ENCODE measurements around the gene CXCL14.

CXCL14 gene

DNA sequence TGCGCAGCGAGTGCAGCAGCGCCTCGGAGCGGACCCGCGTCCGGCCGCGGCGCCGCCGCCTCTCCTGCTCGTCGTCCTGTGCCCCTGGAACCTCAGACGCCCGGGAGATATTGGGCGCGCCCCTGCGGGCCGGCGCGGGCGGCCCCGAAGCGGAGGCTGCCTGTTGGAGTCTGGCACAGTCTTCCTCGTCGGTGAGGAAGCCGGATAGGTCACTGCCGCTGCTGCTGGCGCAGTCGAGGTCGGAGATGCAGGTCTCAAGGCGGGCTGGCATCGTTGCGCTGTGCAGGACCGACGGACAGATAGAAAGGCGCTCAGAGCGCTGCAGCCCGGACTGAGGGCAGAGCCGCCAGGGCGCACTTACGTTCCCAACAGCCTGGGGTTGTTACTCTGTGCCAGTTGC lies 43.4 kb downstream of the CXCL14 start:
- H3F3A ChIP-seq (ENCODE audit: control insufficient read depth, insufficient read depth), result no peaks in the 10 kb centered on the region
- peaks cover 10% of the 10 kb centered on the region; the same call in 1 of the 2 replicates for H3K27me3 ChIP-seq (ENCODE audit: control insufficient read depth, low read length)
- no peaks in the 10 kb centered on the region for H3K79me2 ChIP-seq (ENCODE audit: control insufficient read depth, low read length)
- TF ChIP-seq CTCF (IDR thresholded peaks at IDR 0.05; ENCODE audit: low read depth, low read length, poor library complexity, severe bottlenecking) (no peak), EZH2phosphoT487 (IDR thresholded peaks at IDR 0.05; ENCODE audit: borderline replicate concordance, low read length) (no peak)
- H3K36me3 ChIP-seq (ENCODE audit: control insufficient read depth, low read length), result no peaks in the 10 kb centered on the region
- no peaks in the 10 kb centered on the region for H3K9me3 ChIP-seq (ENCODE audit: control insufficient read depth, insufficient read depth, low read length)
- no peak overlapping the region for H3K4me2 ChIP-seq (ENCODE audit: low read length)
- H3K27ac ChIP-seq (ENCODE audit: low read depth, low read length), result no peak overlapping the region
- no peak overlapping the region for H3K4me3 ChIP-seq (ENCODE audit: low read length)
- H4K20me1 ChIP-seq (ENCODE audit: control insufficient read depth, insufficient read depth, low read depth, low read length), result no peaks in the 10 kb centered on the region
- no peaks in the 10 kb centered on the region for H3K9me2 ChIP-seq (replicated peaks; ENCODE audit: control insufficient read depth, low read length)
- no peaks in the 10 kb centered on the region for H3K4me1 ChIP-seq (ENCODE audit: control insufficient read depth, low read length)

DNA sequence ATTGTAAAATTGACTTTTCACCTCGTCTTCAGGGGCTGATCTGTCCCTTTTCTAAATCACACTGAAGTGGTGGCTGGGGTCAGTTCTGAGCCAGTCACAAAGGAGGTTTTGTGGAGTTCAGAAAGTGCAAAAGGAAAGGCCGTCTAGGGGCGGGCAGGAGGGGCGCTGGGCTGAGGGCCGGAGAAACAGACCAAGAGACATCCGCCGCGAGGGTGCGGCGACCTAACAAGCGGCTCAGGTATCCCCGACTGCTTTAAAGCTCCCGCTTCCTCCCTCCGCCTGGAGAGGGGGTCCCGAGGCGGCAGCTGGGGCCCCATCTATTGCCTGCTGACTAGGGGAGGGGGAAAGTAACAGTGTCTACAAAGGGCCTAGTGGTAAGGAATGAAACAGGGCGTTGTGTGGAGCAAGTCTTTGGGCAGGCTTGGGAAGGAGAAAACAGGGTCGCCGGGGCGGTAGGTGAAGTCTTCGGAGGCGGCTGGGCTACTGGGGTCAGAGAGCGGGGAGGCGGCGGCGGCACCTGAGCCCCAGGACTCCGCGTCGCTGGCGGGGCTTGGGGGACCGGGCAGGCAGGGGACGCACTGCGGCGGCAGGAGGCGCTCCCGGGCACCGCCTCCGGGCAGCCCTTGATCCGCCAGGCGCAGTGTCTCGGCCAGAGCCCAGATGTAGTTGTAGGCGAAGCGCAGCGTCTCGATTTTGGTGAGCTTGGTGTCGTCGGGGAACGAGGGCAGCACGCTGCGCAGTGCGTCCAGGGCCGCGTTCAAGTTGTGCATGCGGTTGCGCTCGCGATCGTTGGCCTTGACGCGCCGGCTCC lies 44.0 kb downstream of the CXCL14 start:
- no peaks in the 10 kb centered on the region for H3F3A ChIP-seq (ENCODE audit: control insufficient read depth, insufficient read depth)
- H3K36me3 ChIP-seq (ENCODE audit: control insufficient read depth, low read length), result no peaks in the 10 kb centered on the region
- H3K27me3 ChIP-seq (ENCODE audit: control insufficient read depth, low read length), result peaks cover 6% of the 10 kb centered on the region; the same call in 1 of the 2 replicates
- H3K79me2 ChIP-seq (ENCODE audit: control insufficient read depth, low read length), result no peaks in the 10 kb centered on the region
- H3K9me2 ChIP-seq (replicated peaks; ENCODE audit: control insufficient read depth, low read length), result no peaks in the 10 kb centered on the region
- no peaks in the 10 kb centered on the region for H3K4me1 ChIP-seq (ENCODE audit: control insufficient read depth, low read length)
- no peaks in the 10 kb centered on the region for H4K20me1 ChIP-seq (ENCODE audit: control insufficient read depth, insufficient read depth, low read depth, low read length)
- no peaks in the 10 kb centered on the region for H3K9me3 ChIP-seq (ENCODE audit: control insufficient read depth, insufficient read depth, low read length)
- H3K4me3 ChIP-seq (ENCODE audit: low read length), result no peak overlapping the region
- TF ChIP-seq EZH2phosphoT487 (IDR thresholded peaks at IDR 0.05; ENCODE audit: borderline replicate concordance, low read length), result no peak
- no peak for TF ChIP-seq CTCF (IDR thresholded peaks at IDR 0.05; ENCODE audit: low read depth, low read length, poor library complexity, severe bottlenecking)
- no peak overlapping the region for H3K4me2 ChIP-seq (ENCODE audit: low read length)
- H3K27ac ChIP-seq (ENCODE audit: low read depth, low read length), result no peak overlapping the region

- TF ChIP-seq EZH2phosphoT487 (IDR thresholded peaks at IDR 0.05; ENCODE audit: borderline replicate concordance, low read length), result no peak
- no peak for TF ChIP-seq CTCF (IDR thresholded peaks at IDR 0.05; ENCODE audit: low read depth, low read length, poor library complexity, severe bottlenecking)
- Histone ChIP-seq H3K79me2 (ENCODE audit: control insufficient read depth, low read length) (no peaks in the 10 kb centered on the region), H3K27me3 (ENCODE audit: control insufficient read depth, low read length) (peaks cover 2% of the 10 kb centered on the region; the same call in 1 of the 2 replicates), H3K4me3 (ENCODE audit: low read length) (no peak overlapping the region), H3F3A (ENCODE audit: control insufficient read depth, insufficient read depth) (no peaks in the 10 kb centered on the region), H3K9me2 (replicated peaks; ENCODE audit: control insufficient read depth, low read length) (no peaks in the 10 kb centered on the region), H4K20me1 (ENCODE audit: control insufficient read depth, insufficient read depth, low read depth, low read length) (no peaks in the 10 kb centered on the region), H3K4me1 (ENCODE audit: control insufficient read depth, low read length) (no peaks in the 10 kb centered on the region), H3K36me3 (ENCODE audit: control insufficient read depth, low read length) (no peaks in the 10 kb centered on the region), H3K27ac (ENCODE audit: low read depth, low read length) (no peak overlapping the region), H3K9me3 (ENCODE audit: control insufficient read depth, insufficient read depth, low read length) (no peaks in the 10 kb centered on the region), H3K4me2 (ENCODE audit: low read length) (no peak overlapping the region)
Observed at GRCh38 chr5:135533794-135534193, 45.0 kb downstream of the CXCL14 start.
